Fibroblast of lung (primary cell): Measurements from ENCODE around the gene ZNF593. TPM values are rescaled to one million over a fixed set of nuclear protein-coding genes. Genes with fewer than 3 reads are reported as not detected.

ENCODE experiments used
- DNase-seq, 2 donors: peaks; one replicate each; pipeline versions ENCODE4 v3.0.0 to v3.0.0-alpha.2; 2010; ENCODE audit warnings: low read depth in 2 of 2
- H2AFZ ChIP-seq: 2 replicates; pipeline ENCODE4 v1.5.1; 2012; ENCODE audit warnings: low read length, control low read depth, inconsistent platforms
- H3K27ac ChIP-seq: 2 replicates; pipeline ENCODE4 v1.5.1; 2011; ENCODE audit warnings: low read length, control low read depth; ENCODE audit not compliant: insufficient read depth
- H3K27me3 ChIP-seq: 2 replicates; pipeline ENCODE4 v1.5.1; 2011; ENCODE audit warnings: mild to moderate bottlenecking, low read length; ENCODE audit not compliant: control insufficient read depth, insufficient read depth
- H3K36me3 ChIP-seq: 2 replicates; pipeline ENCODE4 v1.5.1; 2011; ENCODE audit warnings: low read length; ENCODE audit not compliant: control insufficient read depth, insufficient read depth
- H3K4me1 ChIP-seq: 2 replicates; pipeline ENCODE4 v1.5.1; 2011; ENCODE audit warnings: low read length; ENCODE audit not compliant: control insufficient read depth, insufficient read depth; ENCODE audit errors: extremely low read depth
- H3K4me2 ChIP-seq: 2 replicates; pipeline ENCODE4 v1.5.1; 2011; ENCODE audit warnings: low read length, control low read depth; ENCODE audit not compliant: insufficient read depth; ENCODE audit errors: extremely low read depth
- H3K4me3 ChIP-seq, 4 experiments: fragments of 200-600 bp in 1 of 4; sonication (generic) in 1 of 4; replicated peaks in 1 of 4; 2 replicates each; pipeline ENCODE4 v1.5.1; 2011 to 2016; ENCODE audit warnings: low read length in 4 of 4, low read depth in 3 of 4, mild to moderate bottlenecking in 3 of 4, control low read depth in 2 of 4, inconsistent platforms in 1 of 4, mixed read lengths in 1 of 4; ENCODE audit not compliant: insufficient read depth in 1 of 4; ENCODE audit errors: control extremely low read depth in 1 of 4
- H3K79me2 ChIP-seq: 2 replicates; pipeline ENCODE4 v1.5.1; 2012; ENCODE audit warnings: mild to moderate bottlenecking, low read length, inconsistent platforms; ENCODE audit not compliant: control insufficient read depth, insufficient read depth
- H3K9ac ChIP-seq: 2 replicates; pipeline ENCODE4 v1.5.1; 2011; ENCODE audit warnings: mild to moderate bottlenecking, low read length, control low read depth; ENCODE audit not compliant: insufficient read depth
- H3K9me3 ChIP-seq: 2 replicates; pipeline ENCODE4 v1.5.1; 2012; ENCODE audit warnings: low read depth, low read length; ENCODE audit not compliant: control insufficient read depth, insufficient read depth
- H4K20me1 ChIP-seq: 2 replicates; pipeline ENCODE4 v1.5.1; 2011; ENCODE audit warnings: low read length; ENCODE audit not compliant: control insufficient read depth, insufficient read depth; ENCODE audit errors: extremely low read depth
- EZH2 ChIP-seq: IDR thresholded peaks from 2 replicates; pipeline ENCODE4 v1.5.1; 2012; ENCODE audit warnings: low read length, control low read depth, mild to moderate bottlenecking; ENCODE audit errors: missing control alignments
- polyA plus RNA-seq, 2 donors: library from polyadenylated mRNA; depleted of rRNA in 1 of 2; stranded (reverse) in 1 of 2; unstranded in 1 of 2; fragments of >200 nt; gene quantifications; 2 replicates each; pipeline ENCODE4 v1.2.1, GENCODE V29; 2011 to 2012; ENCODE audit warnings: missing spikeins in 1 of 2
- total RNA-seq: library from RNA; depleted of rRNA; stranded (reverse); fragments of >200 nt; gene quantifications from 2 replicates; pipeline ENCODE4 v1.2.1, GENCODE V29; 2014
- TF ChIP-seq, protein P1 (sequence below), 2 donors: IDR thresholded peaks in 1 of 2; conservative IDR thresholded peaks in 1 of 2; 1 replicate in 1 of 2; 2 replicates in 1 of 2; pipeline ENCODE4 v1.5.1; 2011 to 2012; ENCODE audit warnings: low read length in 2 of 2, control low read depth in 1 of 2, inconsistent platforms in 1 of 2, low read depth in 1 of 2, mild to moderate bottlenecking in 1 of 2

The ZNF593 gene
- total and polyA plus RNA-seq, 2 donors (not counting 1 experiment from before 2014, with no cell fraction given) = 17.6 to 30.7 TPM

DNA sequence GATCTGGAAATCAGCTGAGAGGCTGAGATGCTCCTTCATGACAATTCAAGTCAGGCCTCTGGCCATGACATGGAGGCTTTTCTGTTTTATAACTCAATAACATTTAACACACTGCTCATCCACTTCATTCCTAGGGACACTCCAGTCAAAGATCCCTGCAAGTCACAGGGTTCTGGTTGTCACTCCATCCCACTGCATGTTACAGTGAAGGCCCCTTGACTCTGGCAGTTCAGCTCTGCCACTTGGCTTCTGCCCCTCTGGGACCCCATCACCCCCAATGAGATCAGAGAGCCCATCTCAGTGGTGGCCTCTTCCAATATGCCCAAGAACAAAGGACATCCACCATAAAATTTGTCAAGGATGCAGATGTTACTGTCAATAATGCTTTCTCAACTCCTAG lies 20.8 kb upstream of the ZNF593 start:
- Histone ChIP-seq H3K27me3 (peaks cover 17% of the 10 kb centered on the region), H3K4me2 (no peak overlapping the region), H3K36me3 (no peaks in the 10 kb centered on the region), H3K4me3 (no peak overlapping the region), H3K9ac (no peak overlapping the region), H2AFZ (no peak overlapping the region), H3K79me2 (no peaks in the 10 kb centered on the region), H3K27ac (no peak overlapping the region), H3K4me1 (no peaks in the 10 kb centered on the region), H3K9me3 (no peaks in the 10 kb centered on the region), H4K20me1 (no peaks in the 10 kb centered on the region)
- TF ChIP-seq, protein P1, sequence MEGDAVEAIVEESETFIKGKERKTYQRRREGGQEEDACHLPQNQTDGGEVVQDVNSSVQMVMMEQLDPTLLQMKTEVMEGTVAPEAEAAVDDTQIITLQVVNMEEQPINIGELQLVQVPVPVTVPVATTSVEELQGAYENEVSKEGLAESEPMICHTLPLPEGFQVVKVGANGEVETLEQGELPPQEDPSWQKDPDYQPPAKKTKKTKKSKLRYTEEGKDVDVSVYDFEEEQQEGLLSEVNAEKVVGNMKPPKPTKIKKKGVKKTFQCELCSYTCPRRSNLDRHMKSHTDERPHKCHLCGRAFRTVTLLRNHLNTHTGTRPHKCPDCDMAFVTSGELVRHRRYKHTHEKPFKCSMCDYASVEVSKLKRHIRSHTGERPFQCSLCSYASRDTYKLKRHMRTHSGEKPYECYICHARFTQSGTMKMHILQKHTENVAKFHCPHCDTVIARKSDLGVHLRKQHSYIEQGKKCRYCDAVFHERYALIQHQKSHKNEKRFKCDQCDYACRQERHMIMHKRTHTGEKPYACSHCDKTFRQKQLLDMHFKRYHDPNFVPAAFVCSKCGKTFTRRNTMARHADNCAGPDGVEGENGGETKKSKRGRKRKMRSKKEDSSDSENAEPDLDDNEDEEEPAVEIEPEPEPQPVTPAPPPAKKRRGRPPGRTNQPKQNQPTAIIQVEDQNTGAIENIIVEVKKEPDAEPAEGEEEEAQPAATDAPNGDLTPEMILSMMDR (conservative IDR thresholded peaks at IDR 0.05 in 1 of 2, IDR thresholded peaks at IDR 0.05 in 1 of 2; ENCODE audit: low read depth in 1 of 2, low read length in 2 of 2) = no peak
- TF ChIP-seq EZH2 = no peak
- DNase-seq = no peak

DNA sequence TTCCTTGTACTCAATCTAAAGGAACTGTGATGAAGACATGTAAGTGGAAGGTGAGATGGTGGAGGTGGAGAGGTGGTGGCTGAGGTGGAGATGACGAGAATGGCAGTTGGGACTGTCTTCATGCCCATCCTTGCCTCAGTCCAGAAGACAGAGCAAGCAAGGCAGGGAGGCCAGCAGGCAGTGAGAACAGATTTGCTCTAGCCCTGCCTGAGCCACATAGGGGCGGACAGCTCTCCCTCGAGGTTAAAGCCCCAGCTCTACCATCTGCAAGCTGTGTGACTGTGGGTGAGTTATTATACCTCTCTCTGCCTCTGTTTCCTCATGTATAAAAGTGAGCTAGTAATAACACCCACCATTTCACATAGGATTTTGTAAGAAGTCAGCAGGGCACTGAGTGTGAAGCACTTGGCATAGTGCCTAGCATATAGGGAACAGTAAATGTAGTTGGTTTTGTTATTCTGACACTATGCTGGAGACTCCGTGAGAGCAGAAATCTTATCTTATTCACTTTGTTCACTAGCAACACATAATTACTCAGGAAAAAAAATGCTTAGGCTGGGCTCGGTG lies 15.7 kb upstream of the ZNF593 start:
- H3K4me2 ChIP-seq = no peak overlapping the region
- H3K4me1 ChIP-seq = no peaks in the 10 kb centered on the region
- H3K27me3 ChIP-seq = peaks cover 15% of the 10 kb centered on the region
- H3K9me3 ChIP-seq = no peaks in the 10 kb centered on the region
- no peak overlapping the region for H3K4me3 ChIP-seq
- peak in 1 of 2 donors; percentile 24 for DNase-seq
- TF ChIP-seq, protein P1 (conservative IDR thresholded peaks at IDR 0.05 in 1 of 2, IDR thresholded peaks at IDR 0.05 in 1 of 2; ENCODE audit: low read depth in 1 of 2, low read length in 2 of 2) = no peak
- no peak for TF ChIP-seq EZH2
- H3K27ac ChIP-seq = no peak overlapping the region
- H3K9ac ChIP-seq = no peak overlapping the region
- no peaks in the 10 kb centered on the region for H3K79me2 ChIP-seq
- H4K20me1 ChIP-seq = no peaks in the 10 kb centered on the region
- no peak overlapping the region for H2AFZ ChIP-seq
- H3K36me3 ChIP-seq = no peaks in the 10 kb centered on the region

DNA sequence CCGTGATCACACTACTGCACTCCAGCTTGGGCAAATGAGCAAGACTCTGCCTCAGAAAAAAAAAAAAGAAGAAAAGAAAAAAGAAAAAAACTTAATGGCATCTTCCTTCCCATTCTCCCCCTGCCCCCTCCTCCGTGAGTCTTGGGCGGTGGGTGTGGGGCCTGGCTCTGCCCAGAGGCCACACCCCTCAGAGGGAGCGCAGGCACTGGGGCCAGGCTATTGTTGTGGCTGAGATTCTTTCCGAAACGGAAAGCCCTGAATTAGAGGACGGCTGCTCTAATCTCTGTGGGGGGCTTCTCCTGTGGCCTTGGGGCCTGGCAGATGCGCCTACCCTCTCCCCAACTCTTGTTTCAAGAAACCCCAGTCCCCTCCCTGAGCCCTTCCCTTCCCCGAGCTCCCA lies 15.0 kb upstream of the ZNF593 start:
- Histone ChIP-seq H3K9me3 (no peaks in the 10 kb centered on the region), H3K27ac (no peak overlapping the region), H2AFZ (no peak overlapping the region), H4K20me1 (no peaks in the 10 kb centered on the region), H3K36me3 (no peaks in the 10 kb centered on the region), H3K4me3 (no peak overlapping the region), H3K27me3 (peaks cover 15% of the 10 kb centered on the region), H3K4me1 (no peaks in the 10 kb centered on the region), H3K9ac (no peak overlapping the region), H3K79me2 (no peaks in the 10 kb centered on the region), H3K4me2 (no peak overlapping the region)
- TF ChIP-seq, protein P1 (conservative IDR thresholded peaks at IDR 0.05 in 1 of 2, IDR thresholded peaks at IDR 0.05 in 1 of 2; ENCODE audit: low read depth in 1 of 2, low read length in 2 of 2) = no peak
- no peak for TF ChIP-seq EZH2
- DNase-seq = no peak
